Measurements from ENCODE around the gene FHOD3. TPM values are rescaled to one million over a fixed set of nuclear protein-coding genes. Genes with fewer than 3 reads are reported as not detected.

Gene FHOD3
- total and polyA plus RNA-seq, 11 donors = 109 to 532 (median 262) TPM

DNA sequence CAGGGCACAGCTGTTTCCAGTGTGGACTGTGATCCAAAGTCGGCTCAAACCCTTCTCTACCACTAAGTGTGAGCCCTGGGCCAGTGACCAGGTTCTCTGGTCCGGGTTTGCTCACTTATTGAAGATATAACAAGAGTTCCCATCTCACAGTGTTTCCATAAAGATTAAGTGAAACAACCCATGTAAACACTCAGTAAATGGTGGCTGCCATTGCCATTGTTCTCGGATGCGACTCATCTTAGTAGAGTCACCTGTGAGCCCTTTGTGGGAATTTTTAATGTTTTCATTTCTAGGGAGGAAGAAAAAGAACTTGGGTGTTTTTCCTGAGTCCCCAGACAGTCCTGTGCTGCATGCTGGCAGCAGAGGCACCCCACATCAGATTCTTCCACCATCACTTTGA, 477.9 kb downstream of the FHOD3 start:
- WGBS, 4 donors = 88 to 90% (median 89%) methylated on average over 4 of the region's 4 CpGs
- no peaks in the 10 kb centered on the region for H3K9me3 ChIP-seq
- peaks cover 0 to 39% (median 9%) of the 10 kb centered on the region in 12 donors for H3K4me1 ChIP-seq
- intact Hi-C loops (cut with DNase I) = no loop called here
- no peaks in the 10 kb centered on the region for H3K27me3 ChIP-seq
- H3K4me3 ChIP-seq = no peak overlapping the region
- peaks cover 0 to 20% (median 10%) of the 10 kb centered on the region in 9 donors for H3K36me3 ChIP-seq
- ATAC-seq (no peak), DNase-seq (no peak)
- no peak for TF ChIP-seq POLR2A (IDR thresholded peaks at IDR 0.05)
- TF ChIP-seq, protein P1, sequence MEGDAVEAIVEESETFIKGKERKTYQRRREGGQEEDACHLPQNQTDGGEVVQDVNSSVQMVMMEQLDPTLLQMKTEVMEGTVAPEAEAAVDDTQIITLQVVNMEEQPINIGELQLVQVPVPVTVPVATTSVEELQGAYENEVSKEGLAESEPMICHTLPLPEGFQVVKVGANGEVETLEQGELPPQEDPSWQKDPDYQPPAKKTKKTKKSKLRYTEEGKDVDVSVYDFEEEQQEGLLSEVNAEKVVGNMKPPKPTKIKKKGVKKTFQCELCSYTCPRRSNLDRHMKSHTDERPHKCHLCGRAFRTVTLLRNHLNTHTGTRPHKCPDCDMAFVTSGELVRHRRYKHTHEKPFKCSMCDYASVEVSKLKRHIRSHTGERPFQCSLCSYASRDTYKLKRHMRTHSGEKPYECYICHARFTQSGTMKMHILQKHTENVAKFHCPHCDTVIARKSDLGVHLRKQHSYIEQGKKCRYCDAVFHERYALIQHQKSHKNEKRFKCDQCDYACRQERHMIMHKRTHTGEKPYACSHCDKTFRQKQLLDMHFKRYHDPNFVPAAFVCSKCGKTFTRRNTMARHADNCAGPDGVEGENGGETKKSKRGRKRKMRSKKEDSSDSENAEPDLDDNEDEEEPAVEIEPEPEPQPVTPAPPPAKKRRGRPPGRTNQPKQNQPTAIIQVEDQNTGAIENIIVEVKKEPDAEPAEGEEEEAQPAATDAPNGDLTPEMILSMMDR (IDR thresholded peaks at IDR 0.05) = no peak
- peak overlapping the region in 3 of 12 donors; percentile 60 to 79 (median 67) for H3K27ac ChIP-seq

DNA sequence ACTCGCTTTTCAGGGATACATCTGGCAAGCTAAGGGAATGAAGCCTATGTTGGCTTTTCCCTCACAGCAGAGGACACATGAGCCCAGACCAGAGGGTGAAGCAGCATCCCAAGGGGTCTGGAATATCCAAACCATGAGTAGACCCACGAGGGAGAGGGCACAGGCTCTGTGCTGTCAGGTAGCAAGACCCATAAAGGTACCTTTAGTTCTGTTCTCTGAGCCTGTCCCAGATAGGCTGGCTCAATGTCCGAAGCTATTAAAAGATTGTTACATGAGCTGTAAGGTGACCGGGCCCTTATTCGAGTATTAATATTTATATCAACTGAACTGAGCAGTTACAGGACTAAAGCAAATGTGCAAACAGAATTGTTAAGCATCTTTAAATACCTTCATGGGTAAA, 479.1 kb downstream of the FHOD3 start:
- peak; percentile 73 to 86 (median 82) for ATAC-seq
- peaks cover 0 to 33% (median 21%) of the 10 kb centered on the region in 9 donors for H3K36me3 ChIP-seq
- H3K27me3 ChIP-seq = no peaks in the 10 kb centered on the region
- WGBS, 4 donors = 49 to 70% (median 61%) methylated on average over 5 of the region's 5 CpGs
- no peak for DNase-seq
- H3K4me1 ChIP-seq = peaks cover 0 to 39% (median 9%) of the 10 kb centered on the region in 12 donors
- H3K4me3 ChIP-seq = no peak overlapping the region
- H3K9me3 ChIP-seq = no peaks in the 10 kb centered on the region
- intact Hi-C loops (cut with DNase I) = no loop called here
- TF ChIP-seq POLR2A (IDR thresholded peaks at IDR 0.05) = no peak
- TF ChIP-seq, protein P1 (IDR thresholded peaks at IDR 0.05) = no peak
- H3K27ac ChIP-seq = peak overlapping the region in 11 of 12 donors; percentile 15 to 79 (median 64)

DNA sequence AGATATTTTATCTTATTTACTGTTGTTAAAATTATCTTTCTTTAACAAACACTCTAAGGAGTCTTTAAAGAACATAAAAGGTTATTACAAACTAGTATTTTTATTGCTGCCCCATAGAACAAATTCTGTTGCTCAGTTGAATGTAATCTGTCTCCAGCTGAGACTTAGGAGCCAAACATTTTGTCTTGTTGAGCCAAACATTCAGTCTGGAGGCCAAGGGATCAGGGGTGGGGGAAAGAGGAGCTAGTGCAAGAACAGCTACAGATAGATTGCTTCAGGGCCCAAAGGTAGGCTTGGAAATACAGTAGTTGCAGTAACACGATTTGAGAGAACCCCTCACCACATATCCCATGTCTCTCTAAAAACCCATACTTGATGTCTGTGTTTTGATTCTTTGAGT, 480.1 kb downstream of the FHOD3 start:
- 92 to 96% (median 94%) methylated on average over 1 of the region's 1 CpG for WGBS, 4 donors
- DNase-seq (no peak), ATAC-seq (peak in 2 of 4 donors; percentile 33 to 38)
- H3K27me3 ChIP-seq = no peaks in the 10 kb centered on the region
- intact Hi-C loops (cut with DNase I) = no loop called here
- no peaks in the 10 kb centered on the region for H3K9me3 ChIP-seq
- H3K4me1 ChIP-seq = peaks cover 0 to 34% (median 8%) of the 10 kb centered on the region in 12 donors
- H3K4me3 ChIP-seq = no peak overlapping the region
- H3K27ac ChIP-seq = peak overlapping the region in 9 of 12 donors; percentile 48 to 79 (median 63)
- no peak for TF ChIP-seq POLR2A (IDR thresholded peaks at IDR 0.05)
- TF ChIP-seq, protein P1 (IDR thresholded peaks at IDR 0.05) = no peak
- H3K36me3 ChIP-seq = peaks cover 0 to 42% (median 25%) of the 10 kb centered on the region in 9 donors

DNA sequence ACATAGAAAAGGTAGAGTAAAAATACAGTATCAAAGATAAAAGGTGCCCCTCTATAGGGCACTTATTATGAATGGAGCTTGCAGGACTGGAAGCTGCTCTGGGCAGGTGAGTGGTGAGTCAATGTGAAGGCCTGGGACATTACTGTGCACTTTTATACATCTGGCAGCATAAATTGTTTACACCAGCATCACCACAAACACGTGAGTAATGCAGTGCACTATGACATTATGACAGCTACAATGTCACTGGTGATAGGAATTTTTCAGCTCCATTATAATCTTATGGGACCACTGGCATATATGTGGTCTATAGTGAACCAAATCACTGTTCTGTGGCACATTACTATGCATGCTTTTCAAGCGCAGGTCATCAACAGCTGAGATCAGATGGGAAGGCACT, 483.2 kb downstream of the FHOD3 start:
- Histone ChIP-seq H3K4me1 (peaks cover 0 to 22% (median 3%) of the 10 kb centered on the region in 12 donors), H3K36me3 (peaks cover 0 to 35% (median 25%) of the 10 kb centered on the region in 9 donors), H3K27ac (no peak overlapping the region), H3K4me3 (no peak overlapping the region), H3K9me3 (no peaks in the 10 kb centered on the region), H3K27me3 (no peaks in the 10 kb centered on the region)
- TF ChIP-seq POLR2A (IDR thresholded peaks at IDR 0.05) = no peak
- TF ChIP-seq, protein P1 (IDR thresholded peaks at IDR 0.05) = no peak
- intact Hi-C loops (cut with DNase I) = no loop called here
- ATAC-seq = no peak
- no peak for DNase-seq
- 77 to 91% (median 85%) methylated on average over 2 of the region's 2 CpGs for WGBS, 4 donors
